ENCODE results near the gene PDZRN4.
"Not testable (repeated sequence)": the region's sequence is repeated elsewhere in the genome, so short reads cannot be mapped to it uniquely, and the experiment has no call there.

The PDZRN4 gene

GRCh38 chr12:41188058-41188840, at the start of gene PDZRN4:
TSS of gene PDZRN4 (plus strand) at chr12:41188320.
- DNase-seq, result peak; percentile 28

- no peak for DNase-seq
Measured at GRCh38 chr12:41140117-41140516, 48.0 kb upstream of the PDZRN4 start.

- DNase-seq, result no peak
Measured at GRCh38 chr12:41141104-41141503, 47.0 kb upstream of the PDZRN4 start.

- no peak for DNase-seq
Measured at GRCh38 chr12:41142376-41142775, 45.7 kb upstream of the PDZRN4 start.

- no peak for DNase-seq
Measured at GRCh38 chr12:41151793-41152192, 36.3 kb upstream of the PDZRN4 start.

- DNase-seq, result no peak
Measured at GRCh38 chr12:41162461-41162860, 25.7 kb upstream of the PDZRN4 start.

GRCh38 chr12:41167701-41168100, 20.4 kb upstream of the PDZRN4 start:
- DNase-seq, result peak; percentile 64

- peak; percentile 22 for DNase-seq
Measured at GRCh38 chr12:41174602-41175001, 13.5 kb upstream of the PDZRN4 start.

- DNase-seq, result not testable (repeated sequence)
Measured at GRCh38 chr12:41179507-41179906, 8.6 kb upstream of the PDZRN4 start.

- no peak for DNase-seq
Measured at GRCh38 chr12:41184864-41185263, 3.3 kb upstream of the PDZRN4 start.

GRCh38 chr12:41186026-41186425, 2.1 kb upstream of the PDZRN4 start:
- no peak for DNase-seq

- DNase-seq, result no peak
Measured at GRCh38 chr12:41188841-41189394, 798 bp downstream of the PDZRN4 start.

- peak; percentile 11 for DNase-seq
Measured at GRCh38 chr12:41189395-41190251, 1.5 kb downstream of the PDZRN4 start.

- DNase-seq, result peak; percentile 67
Measured at GRCh38 chr12:41190338-41190737, 2.2 kb downstream of the PDZRN4 start.

GRCh38 chr12:41191549-41191948, 3.4 kb downstream of the PDZRN4 start:
- not testable (repeated sequence) for DNase-seq

- DNase-seq, result no peak
Measured at GRCh38 chr12:41193311-41193710, 5.2 kb downstream of the PDZRN4 start.

- peak; percentile 94 for DNase-seq
Measured at GRCh38 chr12:41202051-41202450, 13.9 kb downstream of the PDZRN4 start.

GRCh38 chr12:41205070-41205709, 17.1 kb downstream of the PDZRN4 start:
- DNase-seq, result peak; percentile 8

- DNase-seq, result no peak
Measured at GRCh38 chr12:41206298-41206697, 18.2 kb downstream of the PDZRN4 start.

- no peak for DNase-seq
Measured at GRCh38 chr12:41211448-41211847, 23.3 kb downstream of the PDZRN4 start.

- DNase-seq, result peak; percentile 61
Measured at GRCh38 chr12:41212625-41213024, 24.5 kb downstream of the PDZRN4 start.

GRCh38 chr12:41213107-41213506, 25.0 kb downstream of the PDZRN4 start:
- peak; percentile 26 for DNase-seq

GRCh38 chr12:41213648-41214047, 25.5 kb downstream of the PDZRN4 start:
- DNase-seq, result no peak

Measured in NCI-H82 (cell line).